Embryonic facial prominence (tissue), 1 donor: ENCODE data around the gene B3GNT3.

Experiments
- DNase-seq: peaks from one replicate; pipeline ENCODE4 v3.0.0-alpha.2; 2016; ENCODE audit errors: extremely low spot score

B3GNT3 gene

DNA sequence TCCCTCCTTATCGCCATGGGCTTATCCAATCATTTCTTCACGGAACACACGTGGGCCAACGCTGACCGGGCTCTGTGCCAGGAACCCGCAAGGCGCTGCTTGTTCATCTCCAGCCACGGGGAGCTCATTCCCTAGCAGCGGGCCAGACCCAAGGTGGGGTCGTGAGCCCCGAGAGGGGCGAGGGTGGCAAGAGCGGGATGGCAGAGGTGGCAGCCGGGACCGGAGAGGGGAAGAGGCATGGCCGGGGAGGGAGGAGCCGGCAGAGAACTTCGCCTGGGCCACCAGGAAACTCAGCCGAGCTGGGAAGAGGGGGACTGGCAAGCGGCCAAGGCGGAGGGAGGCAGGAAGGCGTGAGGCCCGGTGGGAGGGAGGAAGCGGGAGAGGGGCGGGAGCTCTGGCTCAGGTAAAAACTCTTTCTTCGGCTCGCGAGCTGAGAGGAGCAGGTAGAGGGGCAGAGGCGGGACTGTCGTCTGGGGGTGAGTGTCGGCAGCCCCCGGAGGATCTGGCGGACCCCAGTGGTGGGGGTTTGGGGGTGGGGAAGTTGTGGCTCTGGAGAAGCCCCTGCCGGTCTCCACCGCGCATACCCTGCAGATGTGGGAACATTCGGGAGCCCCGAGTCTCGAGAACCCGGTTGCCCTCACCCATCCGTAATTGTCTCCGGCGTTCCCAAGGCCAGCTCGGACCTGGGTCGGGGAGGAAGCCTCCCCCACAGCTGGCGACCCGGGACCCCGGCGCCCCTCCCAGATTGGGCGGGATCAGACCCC lies at the start of gene B3GNT3:
TSS of gene B3GNT3 (plus strand) at position 408 of the 764 bp plus-strand sequence. CDS start 12,670 bp downstream, outside the sequence.
- no peak for DNase-seq

DNA sequence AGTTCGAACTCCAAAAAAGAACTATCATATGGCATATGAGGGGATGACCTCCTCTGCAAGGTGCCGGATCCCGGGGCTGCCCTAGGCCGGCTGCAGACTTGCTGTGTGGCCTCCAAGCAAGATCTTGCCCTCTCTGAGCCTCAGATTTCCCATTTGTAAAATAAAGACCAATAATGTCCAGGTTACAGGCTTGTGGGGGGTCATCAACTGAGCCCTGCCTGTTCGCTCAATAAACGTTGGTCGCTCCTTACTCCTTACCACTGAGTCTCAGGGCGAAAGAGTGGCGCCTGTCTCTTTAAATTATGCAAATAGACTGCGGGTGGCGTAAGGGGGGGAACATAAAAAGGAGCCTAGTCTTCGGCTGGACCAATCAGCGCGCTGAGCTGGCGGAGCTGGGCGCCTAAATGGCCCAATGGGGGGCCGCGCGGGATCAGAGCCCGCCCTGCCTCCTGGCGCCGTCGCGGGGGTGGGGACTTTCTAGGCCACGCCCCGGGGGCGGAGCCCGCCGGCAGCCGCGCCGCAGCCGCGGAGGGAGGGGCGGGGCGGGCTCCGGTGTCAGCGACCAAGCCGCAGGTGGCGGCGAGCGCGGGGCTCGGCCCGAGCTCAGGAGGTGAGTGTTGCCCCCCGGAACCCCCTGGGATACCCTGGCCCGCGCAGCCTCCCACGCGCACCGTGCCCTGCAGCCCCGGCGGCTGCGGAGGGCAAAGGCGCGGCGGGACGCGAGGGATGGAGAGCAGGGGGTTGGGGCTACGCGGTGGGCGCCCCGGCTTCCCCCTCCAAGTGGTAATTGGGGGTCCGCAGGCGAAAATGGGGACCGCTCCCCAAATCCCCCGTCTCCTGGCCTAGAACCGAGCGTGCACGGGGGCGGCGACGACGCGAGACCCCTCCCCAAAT lies 47.5 kb upstream of the B3GNT3 start:
- DNase-seq, result peak; percentile 83

GRCh38 chr19:17748884-17749638 lies 45.9 kb upstream of the B3GNT3 start:
- no peak for DNase-seq

GRCh38 chr19:17749912-17750317 lies 45.0 kb upstream of the B3GNT3 start:
- no peak for DNase-seq

DNA sequence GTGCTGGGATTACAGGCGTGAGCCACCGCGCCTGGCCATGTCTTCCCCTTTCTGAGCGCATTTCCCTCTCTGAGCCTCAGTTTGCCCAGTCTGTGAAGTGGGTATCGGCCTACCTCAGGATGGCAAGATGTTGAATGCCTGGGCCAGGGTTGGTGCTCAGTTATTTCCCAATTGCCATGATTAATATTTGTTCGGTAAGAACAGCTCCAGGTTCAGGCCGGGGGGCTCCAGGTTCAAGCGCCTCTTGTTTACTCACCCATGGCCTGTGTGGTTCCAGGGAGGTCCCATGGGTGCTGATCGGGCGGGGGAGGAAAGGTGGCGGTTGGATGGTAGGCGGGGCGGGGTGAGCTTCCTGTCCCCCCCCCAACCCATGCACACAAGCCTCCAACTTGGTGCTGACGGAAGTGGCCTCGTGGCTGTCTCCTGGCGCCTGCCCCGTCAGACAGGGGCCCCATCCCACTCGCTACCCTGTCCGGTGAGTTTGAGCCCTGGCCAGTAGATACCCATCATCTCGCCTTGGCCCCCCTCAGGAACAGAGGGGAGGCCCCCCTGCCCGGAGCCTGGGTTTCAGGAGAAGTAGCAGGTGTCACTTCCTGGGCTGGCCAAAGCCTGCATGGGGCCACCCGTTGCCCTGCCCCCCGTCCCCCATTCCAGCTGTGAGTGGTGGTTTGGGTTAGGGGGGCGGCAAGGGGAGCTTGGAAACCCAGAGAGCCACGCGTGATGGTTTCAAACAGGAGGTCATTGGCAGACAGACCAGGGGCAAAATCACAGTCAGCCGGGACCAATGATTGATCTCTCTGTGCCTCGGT lies 43.6 kb upstream of the B3GNT3 start, which contains the start of gene FCHO1:
TSS of gene FCHO1 (plus strand) at position 375 of the 809 bp plus-strand sequence. CDS start 3,688 bp downstream, outside the sequence.
- no peak for DNase-seq

GRCh38 chr19:17751912-17752273 lies 43.0 kb upstream of the B3GNT3 start:
- no peak for DNase-seq

DNA sequence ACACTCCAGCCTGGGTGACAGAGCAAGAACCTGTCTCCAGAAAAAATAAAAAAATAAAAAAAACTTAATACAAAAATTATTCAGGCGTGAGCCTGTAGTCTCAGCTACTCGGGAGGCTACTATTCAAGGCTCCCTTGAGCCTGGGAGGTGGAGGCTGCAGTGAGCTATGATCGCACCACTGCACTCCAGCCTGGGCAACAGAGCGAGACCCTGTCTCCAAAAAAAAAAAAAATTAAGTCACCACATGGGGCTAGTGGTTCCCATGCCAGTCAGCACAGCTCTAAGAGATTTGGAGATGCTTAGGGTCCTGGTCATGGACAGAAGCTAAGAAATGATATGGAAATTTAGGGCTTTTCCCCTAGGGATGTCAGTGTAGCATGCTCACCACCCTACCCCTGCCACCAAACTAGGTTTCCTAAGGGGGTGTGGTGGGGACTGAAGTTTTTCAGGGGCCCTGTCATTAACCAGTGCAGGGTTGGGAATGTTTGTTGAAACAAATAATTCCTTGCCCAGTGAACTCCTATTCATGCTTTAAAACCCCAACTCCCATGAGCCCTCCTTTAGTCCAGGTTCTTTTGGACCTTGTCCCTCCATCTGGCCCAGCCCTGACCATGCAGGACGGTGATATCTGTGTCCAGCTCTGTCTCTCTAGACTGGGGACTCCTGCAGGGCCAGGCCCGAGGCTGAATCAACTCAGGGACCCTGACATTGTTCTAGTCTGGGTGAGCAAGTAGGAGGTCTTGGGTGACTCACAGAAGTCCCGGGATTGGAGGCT lies 41.9 kb upstream of the B3GNT3 start:
- DNase-seq, result no peak

GRCh38 chr19:17753976-17754375 lies 41.0 kb upstream of the B3GNT3 start:
- no peak for DNase-seq

GRCh38 chr19:17754634-17755442 lies 40.1 kb upstream of the B3GNT3 start:
- no peak for DNase-seq

- no peak for DNase-seq
Observed at GRCh38 chr19:17755443-17755890, 39.5 kb upstream of the B3GNT3 start.

- DNase-seq, result no peak
Observed at GRCh38 chr19:17755977-17756670, 38.8 kb upstream of the B3GNT3 start.

GRCh38 chr19:17757125-17757524 lies 37.8 kb upstream of the B3GNT3 start:
- no peak for DNase-seq

GRCh38 chr19:17758515-17758914 lies 36.4 kb upstream of the B3GNT3 start:
- no peak for DNase-seq

DNA sequence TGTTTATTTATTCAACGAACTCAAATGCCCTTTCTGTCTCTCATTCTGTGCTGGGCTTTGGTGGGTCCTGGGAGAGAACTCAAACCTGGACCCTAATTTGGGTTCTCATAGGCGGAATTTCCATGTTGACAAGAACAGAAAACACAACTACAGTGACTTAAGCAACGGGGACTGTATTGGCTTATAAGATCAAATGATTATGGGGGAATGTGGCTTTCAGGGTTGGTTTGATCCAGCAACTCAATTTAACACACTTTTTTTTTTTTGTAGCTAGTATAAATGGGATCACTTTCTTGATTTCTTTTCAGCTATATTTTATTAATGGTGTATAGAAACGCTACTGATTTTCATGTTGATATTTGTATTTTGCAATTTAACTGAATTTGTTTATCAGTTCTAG lies 33.8 kb upstream of the B3GNT3 start:
- DNase-seq, result no peak

GRCh38 chr19:17762505-17763229 lies 32.3 kb upstream of the B3GNT3 start:
- no peak for DNase-seq

GRCh38 chr19:17764348-17764747 lies 30.6 kb upstream of the B3GNT3 start:
- DNase-seq, result no peak

DNA sequence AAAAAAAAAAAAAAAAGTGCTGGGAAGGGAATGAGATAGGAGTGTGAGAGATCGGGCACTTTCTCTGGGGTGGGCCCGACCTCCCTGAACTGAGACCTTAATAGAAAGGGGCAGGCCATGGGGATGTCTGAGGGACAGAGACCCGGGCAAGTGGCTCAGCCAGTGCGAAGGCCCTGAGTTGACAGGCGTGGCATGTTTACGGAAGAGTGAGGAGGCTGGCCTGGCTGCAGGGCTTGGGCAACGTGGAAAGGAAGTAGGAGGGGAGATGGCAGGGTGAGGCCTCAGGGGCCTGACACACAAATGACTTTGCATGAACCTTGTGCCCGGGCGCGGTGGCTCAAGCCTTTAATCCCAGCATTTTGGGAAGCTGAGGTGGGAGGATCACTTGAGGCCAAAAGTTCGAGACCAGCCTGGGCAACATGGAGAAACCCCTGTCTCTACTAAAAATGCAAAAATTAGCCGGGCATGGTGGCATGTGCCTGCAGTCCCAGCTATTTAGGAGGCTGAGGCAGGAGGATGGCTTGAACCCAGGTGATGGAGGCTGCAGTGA lies 29.8 kb upstream of the B3GNT3 start:
- DNase-seq, result no peak
